ENCODE data around the gene GCC2.
A peak's percentile ranks its signal among the peaks of the same experiment; 100 is the strongest.

The GCC2 gene

GRCh38 chr2:108448678-108449409 is at the start of gene GCC2:
TSS of gene GCC2 (plus strand) at chr2:108449206. CDS start at chr2:108449275, 69 bp downstream.
- Mint-ChIP-seq H3K4me3 (peak within 1 kb of the TSS; percentile 97), H3K4me1 (ENCODE audit: low read depth) (peaks cover 28% of the 10 kb centered on the region), H3K9me3 (peaks cover 5% of the 10 kb centered on the region), H3K36me3 (ENCODE audit: low read depth) (peaks cover 23% of the 10 kb centered on the region), H3K27ac (peak within 1 kb of the TSS; percentile 99), H3K27me3 (ENCODE audit: low read depth) (no peaks in the 10 kb centered on the region)

GRCh38 chr2:108399479-108399878 is 49.5 kb upstream of the GCC2 start:
- Mint-ChIP-seq H3K27me3 (ENCODE audit: low read depth) (no peaks in the 10 kb centered on the region), H3K9me3 (peaks cover 16% of the 10 kb centered on the region), H3K36me3 (ENCODE audit: low read depth) (no peaks in the 10 kb centered on the region), H3K4me1 (ENCODE audit: low read depth) (no peaks in the 10 kb centered on the region), H3K27ac (no peak overlapping the region), H3K4me3 (no peak overlapping the region)

- H3K36me3 Mint-ChIP-seq (ENCODE audit: low read depth) = no peaks in the 10 kb centered on the region
- H3K4me1 Mint-ChIP-seq (ENCODE audit: low read depth) = no peaks in the 10 kb centered on the region
- H3K4me3 Mint-ChIP-seq = no peak overlapping the region
- no peaks in the 10 kb centered on the region for H3K27me3 Mint-ChIP-seq (ENCODE audit: low read depth)
- H3K9me3 Mint-ChIP-seq = peaks cover 31% of the 10 kb centered on the region
- no peak overlapping the region for H3K27ac Mint-ChIP-seq
Measured at GRCh38 chr2:108401800-108402199, 47.2 kb upstream of the GCC2 start.

GRCh38 chr2:108403494-108403893 is 45.5 kb upstream of the GCC2 start:
- H3K27ac Mint-ChIP-seq = no peak overlapping the region
- H3K9me3 Mint-ChIP-seq = peaks cover 31% of the 10 kb centered on the region
- H3K36me3 Mint-ChIP-seq (ENCODE audit: low read depth) = no peaks in the 10 kb centered on the region
- no peak overlapping the region for H3K4me3 Mint-ChIP-seq
- no peaks in the 10 kb centered on the region for H3K27me3 Mint-ChIP-seq (ENCODE audit: low read depth)
- no peaks in the 10 kb centered on the region for H3K4me1 Mint-ChIP-seq (ENCODE audit: low read depth)

- no peaks in the 10 kb centered on the region for H3K4me1 Mint-ChIP-seq (ENCODE audit: low read depth)
- H3K36me3 Mint-ChIP-seq (ENCODE audit: low read depth) = no peaks in the 10 kb centered on the region
- no peak overlapping the region for H3K27ac Mint-ChIP-seq
- peaks cover 22% of the 10 kb centered on the region for H3K9me3 Mint-ChIP-seq
- no peak overlapping the region for H3K4me3 Mint-ChIP-seq
- H3K27me3 Mint-ChIP-seq (ENCODE audit: low read depth) = no peaks in the 10 kb centered on the region
Measured at GRCh38 chr2:108404784-108405397, 44.1 kb upstream of the GCC2 start.

- Mint-ChIP-seq H3K9me3 (peaks cover 14% of the 10 kb centered on the region), H3K4me1 (ENCODE audit: low read depth) (no peaks in the 10 kb centered on the region), H3K4me3 (no peak overlapping the region), H3K36me3 (ENCODE audit: low read depth) (no peaks in the 10 kb centered on the region), H3K27ac (no peak overlapping the region), H3K27me3 (ENCODE audit: low read depth) (no peaks in the 10 kb centered on the region)
Measured at GRCh38 chr2:108407864-108408729, 40.9 kb upstream of the GCC2 start.

GRCh38 chr2:108409768-108410167 is 39.2 kb upstream of the GCC2 start:
- Mint-ChIP-seq H3K27ac (no peak overlapping the region), H3K4me1 (ENCODE audit: low read depth) (no peaks in the 10 kb centered on the region), H3K27me3 (ENCODE audit: low read depth) (no peaks in the 10 kb centered on the region), H3K9me3 (peaks cover 14% of the 10 kb centered on the region), H3K4me3 (no peak overlapping the region), H3K36me3 (ENCODE audit: low read depth) (no peaks in the 10 kb centered on the region)

- Mint-ChIP-seq H3K27ac (no peak overlapping the region), H3K9me3 (no peaks in the 10 kb centered on the region), H3K36me3 (ENCODE audit: low read depth) (no peaks in the 10 kb centered on the region), H3K27me3 (ENCODE audit: low read depth) (no peaks in the 10 kb centered on the region), H3K4me1 (ENCODE audit: low read depth) (no peaks in the 10 kb centered on the region), H3K4me3 (no peak overlapping the region)
Measured at GRCh38 chr2:108412995-108413710, 35.9 kb upstream of the GCC2 start.

GRCh38 chr2:108413711-108414095 is 35.3 kb upstream of the GCC2 start:
- H3K4me1 Mint-ChIP-seq (ENCODE audit: low read depth) = no peaks in the 10 kb centered on the region
- H3K27ac Mint-ChIP-seq = no peak overlapping the region
- H3K36me3 Mint-ChIP-seq (ENCODE audit: low read depth) = no peaks in the 10 kb centered on the region
- H3K9me3 Mint-ChIP-seq = no peaks in the 10 kb centered on the region
- no peak overlapping the region for H3K4me3 Mint-ChIP-seq
- no peaks in the 10 kb centered on the region for H3K27me3 Mint-ChIP-seq (ENCODE audit: low read depth)

GRCh38 chr2:108414256-108414876 is 34.6 kb upstream of the GCC2 start:
- Mint-ChIP-seq H3K9me3 (no peaks in the 10 kb centered on the region), H3K4me3 (no peak overlapping the region), H3K27ac (no peak overlapping the region), H3K27me3 (ENCODE audit: low read depth) (no peaks in the 10 kb centered on the region), H3K36me3 (ENCODE audit: low read depth) (no peaks in the 10 kb centered on the region), H3K4me1 (ENCODE audit: low read depth) (no peaks in the 10 kb centered on the region)

GRCh38 chr2:108414945-108415344 is 34.1 kb upstream of the GCC2 start:
- H3K27ac Mint-ChIP-seq = no peak overlapping the region
- H3K4me3 Mint-ChIP-seq = no peak overlapping the region
- H3K36me3 Mint-ChIP-seq (ENCODE audit: low read depth) = no peaks in the 10 kb centered on the region
- no peaks in the 10 kb centered on the region for H3K9me3 Mint-ChIP-seq
- no peaks in the 10 kb centered on the region for H3K27me3 Mint-ChIP-seq (ENCODE audit: low read depth)
- H3K4me1 Mint-ChIP-seq (ENCODE audit: low read depth) = no peaks in the 10 kb centered on the region

- Mint-ChIP-seq H3K27me3 (ENCODE audit: low read depth) (peaks cover 3% of the 10 kb centered on the region), H3K36me3 (ENCODE audit: low read depth) (no peaks in the 10 kb centered on the region), H3K9me3 (no peaks in the 10 kb centered on the region), H3K4me1 (ENCODE audit: low read depth) (no peaks in the 10 kb centered on the region), H3K4me3 (no peak overlapping the region), H3K27ac (no peak overlapping the region)
Measured at GRCh38 chr2:108417254-108417653, 31.8 kb upstream of the GCC2 start.

- Mint-ChIP-seq H3K36me3 (ENCODE audit: low read depth) (no peaks in the 10 kb centered on the region), H3K9me3 (no peaks in the 10 kb centered on the region), H3K4me1 (ENCODE audit: low read depth) (no peaks in the 10 kb centered on the region)
Measured at GRCh38 chr2:108418416-108418815, 30.6 kb upstream of the GCC2 start.

GRCh38 chr2:108423067-108423466 is 25.9 kb upstream of the GCC2 start:
- no peaks in the 10 kb centered on the region for H3K9me3 Mint-ChIP-seq
- no peaks in the 10 kb centered on the region for H3K4me1 Mint-ChIP-seq (ENCODE audit: low read depth)
- peaks cover 3% of the 10 kb centered on the region for H3K27me3 Mint-ChIP-seq (ENCODE audit: low read depth)
- no peaks in the 10 kb centered on the region for H3K36me3 Mint-ChIP-seq (ENCODE audit: low read depth)
- H3K27ac Mint-ChIP-seq = no peak overlapping the region
- H3K4me3 Mint-ChIP-seq = no peak overlapping the region

More at GRCh38 chr2:108418416-108418815, 30.6 kb upstream of the GCC2 start:
- Mint-ChIP-seq H3K27ac (no peak overlapping the region), H3K27me3 (ENCODE audit: low read depth) (peaks cover 3% of the 10 kb centered on the region), H3K4me3 (no peak overlapping the region)

Measured in T-helper 1 cell treated with Interleukin-12 subunit alpha and Interleukin-12 subunit beta and Interleukin-4 antibody, amounts not matched to agents 30 μg/mL and 1 μg/mL, for 36 hours (primary cell).